D721Med (cell line): ENCODE results near the gene ITGBL1.
"Not testable (repeated sequence)": the region's sequence is repeated elsewhere in the genome, so short reads cannot be mapped to it uniquely, and the experiment has no call there.

Experiments used
- DNase-seq: peaks from one replicate; pipeline ENCODE4 v3.0.0; 2011; ENCODE audit warnings: low spot score; ENCODE audit not compliant: insufficient read length
- FAIRE-seq: peaks from 2 replicates; lab custom pipeline; 2011; peaks lifted over from hg19 to GRCh38; lab: Jason Lieb, UNC
- TF ChIP-seq, protein P1 (sequence below): IDR thresholded peaks from 2 replicates; pipeline ENCODE4 v1.5.1; 2012; ENCODE audit warnings: mild to moderate bottlenecking, control low read depth; ENCODE audit not compliant: insufficient read depth; ENCODE audit errors: missing control alignments

The ITGBL1 gene

DNA sequence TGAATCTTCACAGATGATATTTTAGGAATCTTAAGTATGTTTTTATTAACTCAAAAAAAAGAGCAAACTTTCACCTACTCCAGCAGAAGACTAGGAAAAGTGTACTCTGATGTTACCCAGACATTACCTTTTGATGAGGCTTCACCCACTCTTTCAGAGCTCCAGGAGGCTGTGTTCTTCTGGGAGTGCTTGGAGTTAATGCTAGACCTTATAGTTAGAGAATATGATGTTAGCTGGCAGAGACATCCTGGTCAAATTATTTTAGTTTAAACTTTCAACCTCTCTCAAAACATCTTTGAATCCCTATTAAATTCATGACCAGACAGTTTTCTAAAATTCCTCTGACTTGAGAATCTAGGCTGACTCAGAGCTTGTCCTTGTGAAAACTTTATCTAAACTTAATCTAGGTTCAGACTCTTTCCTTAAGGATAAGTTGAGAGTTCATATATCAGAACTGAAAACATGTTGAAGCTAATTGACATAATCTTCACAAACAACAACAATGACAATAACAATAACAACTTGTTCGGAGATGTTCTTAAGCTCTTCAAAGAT is 82.8 kb downstream of the ITGBL1 start:
- DNase-seq (no peak), FAIRE-seq (no peak)
- TF ChIP-seq, protein P1, sequence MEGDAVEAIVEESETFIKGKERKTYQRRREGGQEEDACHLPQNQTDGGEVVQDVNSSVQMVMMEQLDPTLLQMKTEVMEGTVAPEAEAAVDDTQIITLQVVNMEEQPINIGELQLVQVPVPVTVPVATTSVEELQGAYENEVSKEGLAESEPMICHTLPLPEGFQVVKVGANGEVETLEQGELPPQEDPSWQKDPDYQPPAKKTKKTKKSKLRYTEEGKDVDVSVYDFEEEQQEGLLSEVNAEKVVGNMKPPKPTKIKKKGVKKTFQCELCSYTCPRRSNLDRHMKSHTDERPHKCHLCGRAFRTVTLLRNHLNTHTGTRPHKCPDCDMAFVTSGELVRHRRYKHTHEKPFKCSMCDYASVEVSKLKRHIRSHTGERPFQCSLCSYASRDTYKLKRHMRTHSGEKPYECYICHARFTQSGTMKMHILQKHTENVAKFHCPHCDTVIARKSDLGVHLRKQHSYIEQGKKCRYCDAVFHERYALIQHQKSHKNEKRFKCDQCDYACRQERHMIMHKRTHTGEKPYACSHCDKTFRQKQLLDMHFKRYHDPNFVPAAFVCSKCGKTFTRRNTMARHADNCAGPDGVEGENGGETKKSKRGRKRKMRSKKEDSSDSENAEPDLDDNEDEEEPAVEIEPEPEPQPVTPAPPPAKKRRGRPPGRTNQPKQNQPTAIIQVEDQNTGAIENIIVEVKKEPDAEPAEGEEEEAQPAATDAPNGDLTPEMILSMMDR = no peak

DNA sequence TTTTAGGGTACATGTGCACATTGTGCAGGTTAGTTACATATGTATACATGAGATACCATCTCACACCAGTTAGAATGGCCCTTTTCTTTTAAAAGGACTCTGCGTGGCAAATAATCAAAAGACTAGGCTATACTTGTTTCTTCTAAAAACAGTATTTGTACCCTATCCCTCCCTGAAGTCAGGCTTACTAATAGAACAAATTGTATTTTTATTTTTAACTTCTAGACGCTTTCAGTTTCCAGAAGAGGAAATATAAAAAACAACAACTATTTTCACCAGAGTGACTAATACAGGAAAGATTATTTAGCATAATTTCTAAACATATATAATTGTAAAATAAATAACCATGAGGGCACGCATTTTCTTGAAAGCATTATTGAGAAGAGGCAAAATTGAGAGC is 83.6 kb downstream of the ITGBL1 start:
- TF ChIP-seq, protein P1 = no peak
- no peak for FAIRE-seq
- DNase-seq = no peak

DNA sequence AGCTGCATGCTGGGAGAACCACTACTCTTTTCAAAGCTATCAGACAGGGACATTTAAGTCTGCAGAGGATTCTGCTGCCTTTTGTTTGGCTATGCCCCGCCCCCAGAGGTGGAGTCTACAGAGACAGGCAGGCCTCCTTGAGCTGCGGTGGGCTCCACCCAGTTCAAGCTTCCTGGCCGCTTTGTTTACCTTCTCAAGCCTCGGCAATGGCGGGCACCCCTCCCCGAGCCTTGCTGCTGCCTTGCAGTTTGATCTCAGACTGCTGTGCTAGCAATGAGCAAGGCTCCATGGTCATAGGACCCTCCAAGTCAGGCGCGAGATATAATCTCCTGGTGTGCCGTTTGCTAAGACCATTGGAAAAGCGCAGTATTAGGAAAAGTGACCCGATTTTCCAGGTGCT is 92.1 kb downstream of the ITGBL1 start:
- FAIRE-seq, DNase-seq: not testable (repeated sequence)

DNA sequence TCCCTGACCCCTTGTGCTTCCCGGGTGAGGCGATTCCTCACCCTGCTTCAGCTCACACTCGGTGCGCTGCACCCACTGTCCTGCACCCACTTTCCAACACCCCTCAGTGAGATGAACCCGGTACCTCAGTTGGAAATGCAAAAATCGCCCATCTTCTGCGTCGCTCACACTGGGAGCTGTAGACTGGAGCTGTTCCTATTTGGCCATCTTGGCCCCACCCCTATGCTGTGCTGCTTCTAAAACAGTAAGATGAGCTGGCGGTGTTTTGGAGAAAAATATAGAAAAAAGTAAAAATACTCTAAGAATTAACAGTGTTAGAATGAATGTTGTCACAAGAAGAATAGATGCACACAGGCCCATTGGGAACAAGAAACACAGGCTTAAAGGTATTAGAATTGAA is 92.5 kb downstream of the ITGBL1 start:
- TF ChIP-seq, protein P1 = no peak
- DNase-seq (no peak), FAIRE-seq (no peak)

DNA sequence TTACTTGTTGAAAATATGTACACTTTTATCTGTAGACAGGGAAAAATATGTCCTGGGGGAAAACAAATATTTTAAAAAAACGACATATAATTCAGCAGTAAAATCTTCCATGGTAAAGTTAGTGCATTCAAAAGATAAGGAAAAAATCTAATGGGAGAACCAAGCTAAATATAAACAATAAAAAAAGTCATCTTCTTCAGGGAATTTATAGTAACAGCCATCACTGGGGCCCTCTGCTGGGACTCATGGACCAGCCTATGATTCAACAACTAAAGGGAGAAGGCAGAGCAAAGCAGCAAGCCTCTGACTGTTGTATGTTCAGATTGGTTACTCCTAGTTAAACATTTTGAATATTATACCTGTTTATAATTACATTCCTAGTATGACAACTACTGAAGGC is 93.0 kb downstream of the ITGBL1 start:
- FAIRE-seq (no peak), DNase-seq (no peak)
- TF ChIP-seq, protein P1 = no peak

DNA sequence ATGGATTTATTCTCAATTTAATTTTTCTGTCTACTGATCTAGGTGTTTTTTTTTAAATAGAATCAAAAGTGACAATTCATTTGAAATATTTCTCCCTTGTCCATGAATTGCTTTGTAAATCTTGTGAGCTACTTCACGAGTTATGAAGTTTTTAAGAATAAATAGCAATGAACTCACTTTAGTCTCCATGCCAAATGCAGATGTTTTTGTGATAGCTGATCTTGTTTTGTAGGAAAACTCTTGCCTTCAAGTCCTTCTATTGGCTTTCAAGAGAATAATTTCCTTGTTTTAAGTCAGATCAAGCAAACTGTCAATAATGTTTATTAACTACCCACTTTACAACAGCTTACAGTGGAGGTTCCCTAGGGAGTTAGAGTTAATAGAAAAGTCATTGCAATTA is 99.8 kb downstream of the ITGBL1 start:
- TF ChIP-seq, protein P1 = no peak
- DNase-seq (no peak), FAIRE-seq (no peak)

DNA sequence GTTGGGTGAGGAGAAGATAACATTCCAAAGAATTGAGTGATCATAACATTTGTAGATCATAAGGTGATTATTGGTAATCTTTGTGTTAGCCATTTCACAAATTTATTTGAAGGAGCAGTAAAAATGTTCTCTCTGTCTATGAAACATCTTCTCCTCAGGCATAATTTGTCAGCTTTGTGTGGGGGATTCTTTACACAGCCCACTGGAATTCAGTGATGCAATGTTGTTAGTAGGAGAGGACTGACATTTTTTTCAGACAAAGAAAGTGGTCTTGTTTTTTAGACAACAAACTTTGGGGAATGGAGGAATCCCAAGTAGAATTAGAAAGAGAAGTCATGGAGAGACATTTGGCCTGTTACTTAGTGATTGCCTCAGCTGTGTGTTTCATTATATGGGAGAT is 100.3 kb downstream of the ITGBL1 start:
- no peak for DNase-seq
- TF ChIP-seq, protein P1 = no peak
- FAIRE-seq = peak; percentile 76

DNA sequence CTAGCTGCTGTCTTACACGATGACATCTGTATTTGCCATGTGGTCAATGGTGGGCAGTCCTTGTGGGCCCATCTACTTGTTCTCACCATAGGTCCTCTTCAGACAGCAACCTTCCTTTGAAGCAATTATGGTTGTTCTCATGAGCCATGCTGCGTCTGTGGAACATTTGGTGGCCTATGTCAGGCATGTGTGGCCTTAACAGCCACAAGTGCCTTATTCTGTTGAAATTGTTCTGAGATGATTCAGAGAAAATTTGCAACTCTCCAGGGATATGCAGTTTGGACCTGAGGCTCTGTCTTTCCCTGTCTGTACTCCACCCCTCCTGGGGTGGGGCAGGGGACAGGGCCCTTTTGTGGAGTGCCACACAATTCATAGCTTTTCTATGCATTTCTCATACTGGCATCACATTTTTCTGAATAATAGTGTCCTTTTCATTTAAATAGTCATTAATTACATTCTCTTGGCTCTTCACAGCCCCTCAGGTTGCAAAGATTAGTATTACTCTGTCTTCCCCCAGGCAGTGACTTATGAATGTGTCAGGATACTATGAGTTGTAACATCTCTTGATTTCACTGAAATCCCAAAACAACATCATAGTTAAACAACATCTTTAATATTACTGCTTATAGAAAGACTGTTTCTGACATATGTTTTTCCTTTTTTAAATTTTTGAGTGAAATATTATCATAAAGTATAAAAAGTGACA is 102.1 kb downstream of the ITGBL1 start:
- FAIRE-seq (no peak), DNase-seq (no peak)
- TF ChIP-seq, protein P1 = no peak
